ENCODE measurements around the gene CCBE1.
"Not testable (repeated sequence)": the region's sequence is repeated elsewhere in the genome, so short reads cannot be mapped to it uniquely, and the experiment has no call there.

Gene CCBE1

DNA sequence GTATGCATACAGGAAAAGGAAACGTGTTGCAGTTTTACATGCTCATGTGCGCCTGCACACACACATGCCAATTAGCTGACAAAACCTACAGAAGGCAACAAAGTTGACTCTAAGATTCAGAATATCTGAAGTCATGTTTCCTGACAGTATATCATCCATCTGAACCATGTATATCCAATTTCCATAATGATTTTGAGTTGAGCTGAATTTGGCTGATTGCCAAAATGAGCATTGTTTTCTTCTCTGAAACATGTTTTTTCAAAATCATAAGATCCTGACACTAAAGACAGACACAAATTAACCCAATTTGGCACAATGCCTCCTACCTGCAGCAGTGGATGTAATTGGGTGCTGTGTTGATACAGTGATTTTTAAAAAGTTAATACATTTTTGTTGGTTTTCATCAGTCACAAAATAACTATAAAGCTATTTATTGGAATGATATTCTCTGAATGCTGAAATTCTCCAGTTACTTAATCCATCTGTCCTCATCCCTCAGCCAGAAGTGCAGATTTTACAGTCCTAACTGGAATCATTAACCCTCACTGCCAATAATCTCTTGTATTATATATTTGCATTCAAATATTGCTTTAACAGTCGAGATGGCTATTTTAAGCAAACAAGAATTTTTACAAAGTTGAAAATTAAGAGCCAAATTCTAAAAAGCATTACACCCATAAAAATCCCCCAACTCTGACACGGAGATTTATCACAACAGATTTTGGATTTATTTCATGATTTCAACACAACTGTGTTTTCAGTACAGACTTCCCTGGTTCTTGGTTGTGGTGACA lies 176.5 kb downstream of the CCBE1 start:
- no peak for DNase-seq

DNA sequence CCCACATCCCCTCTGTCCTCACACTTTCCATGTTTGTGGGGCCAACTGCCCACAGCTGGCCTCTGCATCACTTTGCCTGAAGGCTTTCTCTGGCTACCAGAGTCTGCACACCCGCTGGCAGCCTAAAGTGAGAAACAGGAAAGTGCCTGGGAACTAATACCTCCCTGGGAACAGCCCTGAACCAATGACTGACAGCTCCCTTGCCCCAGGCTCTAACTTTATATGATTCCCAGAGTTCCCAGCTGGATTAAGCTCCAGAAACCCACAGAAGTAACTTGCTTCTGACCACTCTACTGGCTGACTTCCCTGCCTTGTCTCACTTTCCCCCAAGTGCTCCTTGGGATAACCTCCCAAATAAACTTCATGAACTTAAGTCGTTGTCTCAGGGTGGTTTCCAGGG lies 178.5 kb downstream of the CCBE1 start:
- no peak for DNase-seq

DNA sequence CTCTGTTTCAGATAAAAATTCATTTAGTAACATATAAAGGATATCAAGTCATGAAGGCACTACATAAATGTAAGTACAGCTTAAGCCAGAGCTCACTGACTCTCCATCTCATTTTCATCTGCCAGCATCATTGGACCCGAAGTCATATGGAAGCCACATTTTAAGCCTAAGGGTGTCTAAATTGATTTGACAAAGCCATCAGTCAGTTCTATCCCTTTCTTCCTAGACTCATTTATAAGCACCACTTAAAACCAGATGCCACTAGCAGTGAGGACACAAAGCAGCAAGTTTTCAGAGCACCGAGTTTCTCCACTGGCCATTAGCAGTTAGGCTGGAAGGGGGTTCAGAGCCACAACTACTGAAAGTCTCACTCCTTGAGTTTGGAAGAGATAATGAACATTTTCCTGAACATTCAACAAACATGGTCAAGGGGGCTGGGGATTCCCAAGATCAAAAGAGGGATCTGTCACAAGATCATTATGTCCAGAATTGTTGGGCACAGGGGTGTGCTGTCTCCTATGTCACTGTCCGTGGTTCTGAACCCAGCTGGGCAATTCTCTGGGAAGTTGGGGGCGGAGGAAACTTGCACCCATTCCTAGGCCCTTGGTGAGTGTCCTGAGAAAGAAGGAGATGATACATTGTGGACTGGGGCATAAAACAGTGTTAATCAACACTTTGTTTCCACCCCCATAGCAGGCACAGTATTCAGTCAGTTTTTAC lies 179.6 kb downstream of the CCBE1 start:
- no peak for DNase-seq

DNA sequence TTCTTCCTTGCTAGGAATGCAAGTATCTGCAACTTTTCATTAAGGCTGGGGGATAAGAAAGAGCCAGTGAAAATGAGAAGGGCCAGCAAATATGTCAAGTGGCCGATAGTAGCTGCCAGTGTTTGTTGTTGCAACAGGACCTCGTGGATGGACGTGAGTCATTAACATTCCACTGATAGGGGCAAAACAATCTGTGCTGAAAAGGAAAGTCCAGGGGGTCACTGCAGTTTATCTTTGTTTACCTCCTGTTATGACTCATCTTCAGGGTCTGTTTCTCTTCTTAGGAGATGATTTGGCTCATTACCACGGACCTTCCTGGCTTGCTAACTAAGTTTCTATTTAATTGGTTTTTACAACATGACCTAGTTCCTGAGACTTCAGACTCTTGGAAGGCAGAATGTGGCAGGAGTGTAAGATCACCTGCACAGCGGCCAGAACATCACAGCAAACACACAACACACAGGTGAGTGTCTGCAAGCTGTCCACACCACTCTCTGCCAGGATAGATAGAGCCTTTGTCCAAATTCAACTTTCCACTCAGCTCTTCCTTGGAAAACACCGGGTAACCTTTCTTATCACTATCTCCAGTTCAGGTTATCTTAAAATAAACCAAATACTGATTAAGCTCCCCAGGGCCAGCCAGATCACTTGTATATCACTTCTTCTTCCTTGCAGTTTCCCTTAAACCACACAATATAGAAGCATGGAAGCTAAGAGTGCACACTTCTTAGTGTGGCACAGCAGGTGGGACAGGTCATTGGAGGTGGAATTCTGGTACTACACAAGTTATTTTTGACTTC lies 180.7 kb downstream of the CCBE1 start:
- no peak for DNase-seq

DNA sequence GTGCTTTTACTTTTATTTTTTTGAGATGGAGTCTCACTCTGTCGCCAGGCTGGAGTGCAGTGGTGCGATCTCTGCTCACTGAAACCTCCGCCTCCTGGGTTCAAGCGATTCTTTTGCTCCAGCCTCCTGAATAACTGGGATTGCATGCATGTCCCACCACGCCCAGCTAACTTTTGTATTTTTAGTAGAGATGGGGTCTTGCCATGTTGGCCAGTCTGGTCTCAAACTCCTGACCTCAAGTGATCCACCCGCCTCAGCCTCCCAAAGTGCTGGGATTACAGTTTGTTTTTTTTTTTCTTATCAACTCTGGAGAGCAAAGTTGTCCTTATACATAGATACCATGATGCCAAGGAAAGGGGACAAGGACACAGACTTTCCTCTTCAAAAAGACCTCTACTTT lies 181.3 kb downstream of the CCBE1 start:
- not testable (repeated sequence) for DNase-seq

DNA sequence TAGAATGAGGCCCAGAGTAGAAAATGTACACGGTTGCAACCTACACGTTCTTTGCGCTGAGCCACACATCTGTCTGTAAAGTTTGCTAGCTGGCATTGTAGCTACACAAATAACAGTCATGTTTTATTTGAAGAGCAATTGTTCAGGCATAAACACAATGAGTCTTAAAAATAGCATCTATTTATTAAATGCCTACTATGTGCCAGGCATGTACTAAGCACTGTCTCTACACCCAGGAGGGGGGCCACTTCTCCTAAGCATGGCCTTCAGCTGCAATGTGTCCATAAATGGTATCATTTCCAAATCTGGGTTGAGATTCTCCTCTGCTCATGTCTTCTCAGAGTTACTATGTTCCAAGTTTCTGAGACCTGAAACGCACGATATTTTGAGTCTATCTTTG lies 182.1 kb downstream of the CCBE1 start:
- DNase-seq = no peak

DNA sequence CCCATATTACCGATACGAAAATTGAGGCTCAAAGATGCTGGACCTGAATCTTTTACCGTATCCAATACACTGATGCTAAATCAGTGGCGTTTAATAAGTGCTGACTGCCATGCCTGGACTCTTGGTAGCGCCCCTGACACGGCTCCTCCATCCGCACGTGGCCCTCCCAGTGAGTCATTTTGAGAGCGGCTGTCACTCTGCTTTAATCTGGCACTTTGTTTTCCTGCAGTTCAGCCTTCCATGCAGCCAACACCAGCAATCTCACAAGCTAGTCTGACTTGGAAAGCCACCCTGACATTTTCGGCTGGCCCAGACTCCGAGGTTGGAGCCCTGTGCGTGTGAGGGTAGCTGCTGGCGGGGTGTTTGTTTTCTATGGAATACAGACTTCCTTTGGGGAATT lies 183.0 kb downstream of the CCBE1 start:
- no peak for DNase-seq

- no peak for DNase-seq
These were observed 185.0 kb downstream of the CCBE1 start for GRCh38 chr18:59512025-59512755.

DNA sequence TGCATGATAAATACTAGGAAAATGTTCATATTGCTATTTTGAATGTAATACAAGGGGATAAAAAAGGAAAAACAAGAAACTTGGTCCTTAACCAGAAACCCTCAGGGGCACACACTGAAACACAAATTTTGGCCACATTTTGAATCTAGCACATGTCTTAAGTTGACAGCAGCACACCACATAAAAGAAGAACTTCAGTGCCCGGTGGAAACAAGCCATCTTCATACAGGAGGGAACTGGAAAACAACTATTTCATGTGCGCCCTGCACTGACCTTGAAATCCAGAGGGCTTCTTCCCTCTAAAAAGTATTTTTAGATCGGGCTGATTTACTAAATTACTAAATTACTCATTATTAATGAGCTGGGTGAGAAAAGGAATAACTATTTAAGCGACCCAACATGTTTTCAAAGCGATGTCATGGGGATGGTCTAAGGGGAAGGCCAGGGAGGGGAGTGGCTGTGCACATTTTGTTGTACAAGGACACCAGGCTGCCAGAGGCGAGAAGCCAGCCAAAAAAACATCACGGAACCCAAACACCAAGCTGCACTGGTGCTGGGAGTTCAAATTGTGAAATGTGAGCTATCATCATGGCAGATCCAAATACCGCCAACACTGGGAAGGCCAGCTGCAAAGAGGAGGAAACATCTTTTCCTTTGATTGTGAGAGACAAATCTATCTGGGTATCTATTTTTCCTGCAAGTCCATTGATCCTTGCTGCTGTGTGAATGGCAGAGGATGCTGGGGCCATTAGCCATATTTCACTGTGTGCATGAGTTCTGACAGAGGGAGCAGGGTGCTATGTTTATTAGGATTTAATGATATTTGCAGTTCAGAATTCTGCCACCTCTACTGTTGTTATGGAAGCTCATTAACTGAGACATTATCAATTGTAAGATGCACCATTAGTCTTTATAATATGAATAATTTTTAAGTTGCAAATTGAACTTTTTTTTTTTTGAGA lies 187.5 kb downstream of the CCBE1 start:
- DNase-seq = no peak

GRCh38 chr18:59505356-59505755 lies 191.9 kb downstream of the CCBE1 start:
- DNase-seq = no peak

DNA sequence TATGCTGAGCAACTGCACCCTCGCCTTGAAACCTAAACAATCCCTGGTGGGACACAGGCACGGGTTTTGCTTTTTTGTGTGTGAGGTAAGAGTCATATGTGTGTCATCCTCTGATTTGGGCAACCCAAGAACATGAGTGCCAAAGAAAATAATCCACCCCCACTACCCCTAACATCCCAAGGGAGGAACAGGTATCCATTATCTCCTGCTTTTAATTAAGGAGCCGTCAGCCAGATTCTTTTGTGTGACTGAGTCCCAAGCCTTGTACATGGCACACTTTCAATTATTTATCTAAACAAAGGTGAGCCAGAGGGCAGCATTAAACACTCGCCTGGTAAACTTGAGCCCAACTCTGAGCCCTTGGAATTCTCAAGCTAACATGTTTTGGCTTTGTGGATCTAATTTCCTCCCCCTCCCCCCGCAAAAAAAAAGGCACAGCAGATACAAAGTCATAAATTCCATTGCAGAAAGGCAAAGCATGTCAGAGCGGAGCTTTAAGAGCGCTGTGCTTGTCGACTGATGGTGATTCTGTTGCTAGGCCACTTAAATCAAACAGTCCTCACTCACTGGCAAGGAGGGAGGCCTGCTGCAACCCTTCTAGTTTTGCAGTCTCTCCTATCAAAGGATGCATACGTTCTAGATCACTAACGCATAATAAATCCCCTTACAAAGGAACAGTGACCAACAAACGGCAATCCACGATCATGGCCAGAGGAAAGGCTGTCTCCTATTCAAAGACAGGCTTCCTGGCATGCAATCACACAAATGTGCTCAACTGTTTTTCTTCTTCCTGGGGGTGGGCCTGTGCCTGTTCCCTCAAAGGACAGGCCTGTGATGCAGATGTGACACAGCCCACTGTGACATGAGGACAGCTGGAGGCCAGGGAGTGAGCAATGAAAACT lies 194.7 kb downstream of the CCBE1 start:
- no peak for DNase-seq

- no peak for DNase-seq
These were observed 195.3 kb downstream of the CCBE1 start for GRCh38 chr18:59501920-59502273.

DNA sequence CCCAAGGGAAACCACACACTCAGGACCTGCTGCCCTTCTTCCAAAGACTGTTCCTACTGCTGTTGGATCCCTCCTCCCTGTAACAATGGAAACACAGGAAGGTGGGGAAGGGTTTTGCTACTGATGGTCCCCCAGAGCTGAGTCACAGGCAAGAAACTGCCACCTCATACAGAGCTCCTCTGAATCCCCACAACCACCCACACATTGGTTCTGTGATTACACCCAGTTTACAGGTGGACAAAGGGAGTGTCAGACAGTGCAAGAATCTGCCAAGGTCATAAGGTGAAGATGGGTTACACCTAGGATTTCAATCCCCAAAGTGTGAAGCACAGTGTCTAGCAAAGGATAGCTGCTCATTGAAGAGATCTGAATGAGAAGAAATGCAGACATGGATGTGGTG lies 196.5 kb downstream of the CCBE1 start:
- DNase-seq = no peak

GRCh38 chr18:59498506-59499086 lies 198.6 kb downstream of the CCBE1 start:
- no peak for DNase-seq

GRCh38 chr18:59492756-59493421 lies 204.3 kb downstream of the CCBE1 start:
- DNase-seq = no peak

DNA sequence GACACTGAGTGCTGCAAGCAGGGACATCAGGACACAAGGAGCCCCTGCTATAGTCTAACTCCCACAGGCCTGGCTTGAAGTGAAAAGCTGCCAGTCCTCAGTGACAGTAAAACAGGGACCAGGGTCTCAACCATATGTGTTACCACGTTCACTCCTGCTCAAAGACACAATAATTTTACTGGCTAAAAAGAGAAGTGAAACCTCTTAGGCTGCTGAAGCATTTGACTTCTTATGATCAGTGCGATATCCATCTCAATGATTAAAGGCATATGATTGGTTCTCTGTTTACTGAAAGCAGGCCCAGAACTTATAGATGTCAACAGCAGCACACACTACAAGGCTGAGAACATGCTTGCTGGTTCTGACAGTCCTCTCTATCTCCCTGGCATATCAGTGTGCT lies 208.3 kb downstream of the CCBE1 start:
- DNase-seq = no peak

GRCh38 chr18:59485382-59485781 lies 211.8 kb downstream of the CCBE1 start:
- no peak for DNase-seq

- DNase-seq = no peak
These were observed 212.5 kb downstream of the CCBE1 start for GRCh38 chr18:59484561-59485328.

DNA sequence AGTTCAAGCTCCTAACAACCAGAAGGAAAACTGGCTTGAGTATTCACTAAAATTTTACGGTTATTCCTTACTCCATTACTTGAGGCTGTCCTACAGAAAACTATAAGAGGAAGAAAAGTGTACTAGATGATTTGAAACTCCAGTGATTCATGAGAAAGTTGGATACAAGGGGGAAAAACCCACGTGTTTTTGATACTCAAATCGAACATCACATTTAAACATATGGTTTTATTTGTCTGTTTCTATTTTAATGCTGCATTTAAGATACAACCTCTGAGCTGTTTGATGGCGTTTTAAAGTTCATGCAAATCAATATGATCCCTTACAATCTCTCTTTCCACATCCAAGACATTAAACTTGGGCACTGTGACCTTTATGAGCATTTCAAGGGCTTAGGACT lies 213.1 kb downstream of the CCBE1 start:
- no peak for DNase-seq
